ENCODE data around the gene SH3RF3. TPM values are rescaled to one million over a fixed set of nuclear protein-coding genes. Genes with fewer than 3 reads are reported as not detected.

The SH3RF3 gene
- polyA plus RNA-seq, 1 of the 3 experiments (the other 2 are of a cell fraction), result 1.9 TPM

DNA sequence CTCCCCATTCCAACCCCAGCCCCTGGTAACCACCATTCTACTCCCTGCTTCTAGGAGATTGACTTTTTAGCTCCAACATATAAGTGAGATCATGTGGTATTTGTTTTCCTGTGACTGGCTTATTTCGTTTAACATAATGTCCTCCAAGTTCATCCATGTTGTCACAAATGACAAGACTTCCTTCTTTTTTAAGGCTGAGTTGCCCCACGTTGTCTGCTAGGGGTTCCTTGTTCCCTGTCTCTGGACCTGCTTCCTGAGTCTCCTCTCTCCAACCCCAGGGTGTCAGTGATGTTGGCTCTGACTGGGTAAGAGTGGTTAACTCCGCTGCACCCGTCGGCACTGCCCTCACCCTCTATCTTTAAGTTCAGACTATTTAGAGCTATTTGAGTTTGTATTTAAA, 175.2 kb downstream of the SH3RF3 start:
- H3K9ac ChIP-seq, result no peak overlapping the region
- H3K4me3 ChIP-seq (ENCODE audit: low read depth in 2 of 2, low read length in 1 of 2), result no peak overlapping the region
- H2AFZ ChIP-seq (ENCODE audit: low read depth), result no peak overlapping the region
- no peak for TF ChIP-seq RAD21 (IDR thresholded peaks at IDR 0.05; ENCODE audit: low read length)
- H3F3A ChIP-seq (replicated peaks; ENCODE audit: insufficient read depth), result no peaks in the 10 kb centered on the region
- no peaks in the 10 kb centered on the region for H3K4me1 ChIP-seq (ENCODE audit: control insufficient read depth in 1 of 2, insufficient read depth in 2 of 2, low read depth in 1 of 2, low read length in 1 of 2)
- no peaks in the 10 kb centered on the region for H3K36me3 ChIP-seq (replicated peaks in 1 of 2; ENCODE audit: control insufficient read depth in 1 of 2, insufficient read depth in 2 of 2, low read length in 1 of 2)
- H3K4me2 ChIP-seq, result no peak overlapping the region
- no peaks in the 10 kb centered on the region for H3K9me2 ChIP-seq
- ChIA-PET CTCF (interaction anchor here (1.4 kb wide), 1 partner anchor 20 kb away, joined by 3 read pairs; no protein-coding TSS in a partner anchor), POLR2A (interaction anchor here (0.7 kb wide), 1 partner anchor 1357 kb away, joined by 3 read pairs; no protein-coding TSS in a partner anchor)
- no peaks in the 10 kb centered on the region for H3K27me3 ChIP-seq (ENCODE audit: insufficient read depth)
- no peaks in the 10 kb centered on the region; the same call in 1 of the 2 replicates for H3K79me2 ChIP-seq (ENCODE audit: insufficient read depth)
- H3K9me3 ChIP-seq, result no peaks in the 10 kb centered on the region
- 0 out of 2 replicates have a peak, but pooled peaks cover 6% of the 10 kb centered on the region for H4K20me1 ChIP-seq (ENCODE audit: insufficient read depth)
- no peak for DNase-seq
- no peak overlapping the region for H3K27ac ChIP-seq (ENCODE audit: low read depth in 2 of 2, low read length in 1 of 2)
- WGBS (ENCODE audit: low lambda C conversion rate), result 68% methylated on average over 5 of the region's 5 CpGs

DNA sequence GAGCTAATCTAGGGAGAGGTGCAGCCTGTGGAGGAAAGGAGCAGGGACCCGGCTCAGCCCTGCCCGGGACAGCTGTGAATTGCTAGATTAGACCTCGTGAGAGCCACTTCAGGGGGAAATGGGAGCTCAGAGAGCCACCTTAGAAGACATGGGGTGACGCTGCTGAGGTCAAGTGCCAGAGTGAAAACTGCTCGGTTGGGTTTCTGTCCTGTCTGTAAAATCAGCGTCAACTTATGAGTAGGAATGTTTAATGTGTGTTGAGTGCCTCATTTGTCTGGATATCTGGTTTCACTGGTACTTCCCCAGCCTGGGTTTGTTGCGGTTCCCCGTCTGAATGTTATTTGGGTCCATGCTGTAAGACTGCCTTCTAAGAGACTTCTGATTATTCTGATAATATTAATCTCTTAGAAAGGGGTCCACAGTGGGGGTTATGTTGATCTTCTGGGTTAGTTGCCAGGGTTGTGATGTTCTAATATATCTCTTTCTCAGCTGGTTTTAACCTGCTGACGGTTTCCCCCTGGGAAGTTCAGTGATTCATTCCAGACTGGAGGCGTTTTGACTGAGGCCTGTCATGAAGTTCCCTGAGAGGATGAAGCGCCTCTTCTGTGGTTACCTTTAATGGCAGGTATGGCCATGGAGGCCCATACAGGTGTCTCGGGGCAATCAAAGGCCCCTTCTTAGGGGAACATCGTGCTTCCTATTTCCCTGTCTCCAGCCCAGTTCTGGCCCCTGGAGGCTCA, 175.9 kb downstream of the SH3RF3 start:
- DNase-seq, result no peak
- TF ChIP-seq NRF1 (IDR thresholded peaks at IDR 0.05; ENCODE audit: low read depth, low read length) (no peak), TAF1 (IDR thresholded peaks at IDR 0.05; ENCODE audit: borderline replicate concordance, low read depth, low read length) (no peak), ELF1 (IDR thresholded peaks at IDR 0.05) (no peak), TCF12 (IDR thresholded peaks at IDR 0.05) (no peak), RXRA (IDR thresholded peaks at IDR 0.05; ENCODE audit: borderline replicate concordance, low read depth) (no peak), JUND (IDR thresholded peaks at IDR 0.05) (no peak), EP300 (IDR thresholded peaks at IDR 0.05; ENCODE audit: borderline replicate concordance in 1 of 2, low read depth in 1 of 2, low read length in 1 of 2) (no peak), YY1 (IDR thresholded peaks at IDR 0.05; ENCODE audit: low read depth) (no peak), GABPA (IDR thresholded peaks at IDR 0.05; ENCODE audit: low read depth) (no peak)
- TF ChIP-seq, protein P1, sequence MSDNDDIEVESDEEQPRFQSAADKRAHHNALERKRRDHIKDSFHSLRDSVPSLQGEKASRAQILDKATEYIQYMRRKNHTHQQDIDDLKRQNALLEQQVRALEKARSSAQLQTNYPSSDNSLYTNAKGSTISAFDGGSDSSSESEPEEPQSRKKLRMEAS (IDR thresholded peaks at IDR 0.05; ENCODE audit: low read depth), result no peak
- TF ChIP-seq, protein P2, sequence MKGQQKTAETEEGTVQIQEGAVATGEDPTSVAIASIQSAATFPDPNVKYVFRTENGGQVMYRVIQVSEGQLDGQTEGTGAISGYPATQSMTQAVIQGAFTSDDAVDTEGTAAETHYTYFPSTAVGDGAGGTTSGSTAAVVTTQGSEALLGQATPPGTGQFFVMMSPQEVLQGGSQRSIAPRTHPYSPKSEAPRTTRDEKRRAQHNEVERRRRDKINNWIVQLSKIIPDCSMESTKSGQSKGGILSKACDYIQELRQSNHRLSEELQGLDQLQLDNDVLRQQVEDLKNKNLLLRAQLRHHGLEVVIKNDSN (IDR thresholded peaks at IDR 0.05; ENCODE audit: borderline replicate concordance, low read depth), result no peak
- TF ChIP-seq, protein P3, sequence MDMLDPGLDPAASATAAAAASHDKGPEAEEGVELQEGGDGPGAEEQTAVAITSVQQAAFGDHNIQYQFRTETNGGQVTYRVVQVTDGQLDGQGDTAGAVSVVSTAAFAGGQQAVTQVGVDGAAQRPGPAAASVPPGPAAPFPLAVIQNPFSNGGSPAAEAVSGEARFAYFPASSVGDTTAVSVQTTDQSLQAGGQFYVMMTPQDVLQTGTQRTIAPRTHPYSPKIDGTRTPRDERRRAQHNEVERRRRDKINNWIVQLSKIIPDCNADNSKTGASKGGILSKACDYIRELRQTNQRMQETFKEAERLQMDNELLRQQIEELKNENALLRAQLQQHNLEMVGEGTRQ (IDR thresholded peaks at IDR 0.05; ENCODE audit: borderline replicate concordance, low read depth, low read length), result no peak
- Histone ChIP-seq H3K4me3 (ENCODE audit: low read depth in 2 of 2, low read length in 1 of 2) (no peak overlapping the region), H3K27ac (ENCODE audit: low read depth in 2 of 2, low read length in 1 of 2) (no peak overlapping the region), H3K9ac (no peak overlapping the region), H3K36me3 (replicated peaks in 1 of 2; ENCODE audit: control insufficient read depth in 1 of 2, insufficient read depth in 2 of 2, low read length in 1 of 2) (no peaks in the 10 kb centered on the region), H3K27me3 (ENCODE audit: insufficient read depth) (no peaks in the 10 kb centered on the region), H3K4me2 (no peak overlapping the region), H3K79me2 (ENCODE audit: insufficient read depth) (no peaks in the 10 kb centered on the region; the same call in 1 of the 2 replicates), H3K9me2 (no peaks in the 10 kb centered on the region), H3K9me3 (no peaks in the 10 kb centered on the region), H2AFZ (ENCODE audit: low read depth) (no peak overlapping the region), H4K20me1 (ENCODE audit: insufficient read depth) (0 out of 2 replicates have a peak, but pooled peaks cover 6% of the 10 kb centered on the region), H3K4me1 (ENCODE audit: control insufficient read depth in 1 of 2, insufficient read depth in 2 of 2, low read depth in 1 of 2, low read length in 1 of 2) (no peaks in the 10 kb centered on the region), H3F3A (replicated peaks; ENCODE audit: insufficient read depth) (no peaks in the 10 kb centered on the region)
- ChIA-PET CTCF (interaction anchor here (1.4 kb wide), 1 partner anchor 20 kb away, joined by 3 read pairs; no protein-coding TSS in a partner anchor), POLR2A (no interaction called here)
- WGBS (ENCODE audit: low lambda C conversion rate), result 81% methylated on average over 11 of the region's 13 CpGs

All from SK-N-SH (cell line).